AG09309 (cell line): ENCODE measurements around the gene APAF1.

ENCODE experiments used
- DNase-seq: peaks from one replicate; pipeline ENCODE4 v3.0.0-alpha.2; 2010; ENCODE audit warnings: low read depth
- H3K4me3 ChIP-seq: 2 replicates; pipeline ENCODE4 v1.5.1; 2011; ENCODE audit warnings: mild to moderate bottlenecking, low read depth, low read length, moderate library complexity; ENCODE audit not compliant: control insufficient read depth
- TF ChIP-seq, protein P1 (sequence below): IDR thresholded peaks from 2 replicates; pipeline ENCODE4 v1.5.1; 2011; ENCODE audit warnings: mild to moderate bottlenecking, low read depth, low read length, inconsistent platforms; ENCODE audit not compliant: insufficient read depth, control insufficient read depth; ENCODE audit errors: missing control alignments

Gene APAF1

GRCh38 chr12:98780261-98780660, 135.2 kb downstream of the APAF1 start:
- no peak for DNase-seq
- TF ChIP-seq, protein P1, sequence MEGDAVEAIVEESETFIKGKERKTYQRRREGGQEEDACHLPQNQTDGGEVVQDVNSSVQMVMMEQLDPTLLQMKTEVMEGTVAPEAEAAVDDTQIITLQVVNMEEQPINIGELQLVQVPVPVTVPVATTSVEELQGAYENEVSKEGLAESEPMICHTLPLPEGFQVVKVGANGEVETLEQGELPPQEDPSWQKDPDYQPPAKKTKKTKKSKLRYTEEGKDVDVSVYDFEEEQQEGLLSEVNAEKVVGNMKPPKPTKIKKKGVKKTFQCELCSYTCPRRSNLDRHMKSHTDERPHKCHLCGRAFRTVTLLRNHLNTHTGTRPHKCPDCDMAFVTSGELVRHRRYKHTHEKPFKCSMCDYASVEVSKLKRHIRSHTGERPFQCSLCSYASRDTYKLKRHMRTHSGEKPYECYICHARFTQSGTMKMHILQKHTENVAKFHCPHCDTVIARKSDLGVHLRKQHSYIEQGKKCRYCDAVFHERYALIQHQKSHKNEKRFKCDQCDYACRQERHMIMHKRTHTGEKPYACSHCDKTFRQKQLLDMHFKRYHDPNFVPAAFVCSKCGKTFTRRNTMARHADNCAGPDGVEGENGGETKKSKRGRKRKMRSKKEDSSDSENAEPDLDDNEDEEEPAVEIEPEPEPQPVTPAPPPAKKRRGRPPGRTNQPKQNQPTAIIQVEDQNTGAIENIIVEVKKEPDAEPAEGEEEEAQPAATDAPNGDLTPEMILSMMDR = no peak
- H3K4me3 ChIP-seq = no peak overlapping the region

DNA sequence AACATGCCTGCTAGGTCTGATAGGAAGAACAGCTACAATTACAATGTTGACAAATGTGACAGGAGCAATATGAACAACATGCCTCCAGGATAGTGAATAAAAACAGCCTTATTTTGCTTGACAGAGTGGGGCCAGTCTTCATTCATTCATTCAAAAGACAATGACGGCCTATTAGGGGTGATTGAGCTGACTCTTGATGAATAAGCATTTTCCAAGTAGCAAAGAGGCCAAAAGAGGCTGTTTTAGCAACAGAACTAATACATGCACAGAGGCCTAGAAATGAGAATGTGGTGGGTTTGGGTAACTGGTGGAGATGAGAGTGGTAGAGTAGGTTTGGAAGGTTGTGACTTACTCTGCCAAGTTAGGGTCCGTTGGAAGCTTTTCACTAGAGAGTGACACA, 138.3 kb downstream of the APAF1 start:
- TF ChIP-seq, protein P1 = no peak
- H3K4me3 ChIP-seq = no peak overlapping the region
- DNase-seq = no peak
